ENCODE measurements around the gene AQP7. TPM values are rescaled to one million over a fixed set of nuclear protein-coding genes. Genes with fewer than 3 reads are reported as not detected.
"Not testable (repeated sequence)": the region's sequence is repeated elsewhere in the genome, so short reads cannot be mapped to it uniquely, and the experiment has no call there.

Gene AQP7
- total RNA-seq (2014; rRNA removed; shearing (Covaris generic)): not detected in 2 replicates

DNA sequence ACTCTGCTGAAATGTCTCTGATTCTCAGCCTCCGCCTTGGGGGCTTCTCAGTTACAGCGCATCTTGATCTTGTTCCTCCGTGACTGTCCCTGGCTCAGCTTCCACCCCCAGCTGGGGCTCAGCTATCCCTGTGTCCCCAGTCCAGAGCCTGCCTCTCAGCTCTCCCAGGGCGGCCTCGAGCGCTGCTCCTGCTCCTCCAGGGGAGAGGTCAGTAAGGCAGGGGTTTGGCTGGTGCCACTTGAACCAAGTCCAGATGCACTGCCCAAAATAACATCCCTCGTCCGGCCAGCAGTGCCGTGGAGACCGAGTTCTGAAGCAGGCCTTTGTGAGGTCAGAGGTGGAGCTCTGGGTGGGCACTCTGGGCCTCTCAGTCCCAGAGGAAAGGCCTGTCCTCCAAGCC lies at the start of gene AQP7:
Gene AQP7 (minus strand): TSS at position 198 of the 400 bp plus-strand sequence. CDS start 1,306 bp downstream, outside the sequence.
- DNase-seq (ENCODE audit: low read depth): not testable (repeated sequence)

DNA sequence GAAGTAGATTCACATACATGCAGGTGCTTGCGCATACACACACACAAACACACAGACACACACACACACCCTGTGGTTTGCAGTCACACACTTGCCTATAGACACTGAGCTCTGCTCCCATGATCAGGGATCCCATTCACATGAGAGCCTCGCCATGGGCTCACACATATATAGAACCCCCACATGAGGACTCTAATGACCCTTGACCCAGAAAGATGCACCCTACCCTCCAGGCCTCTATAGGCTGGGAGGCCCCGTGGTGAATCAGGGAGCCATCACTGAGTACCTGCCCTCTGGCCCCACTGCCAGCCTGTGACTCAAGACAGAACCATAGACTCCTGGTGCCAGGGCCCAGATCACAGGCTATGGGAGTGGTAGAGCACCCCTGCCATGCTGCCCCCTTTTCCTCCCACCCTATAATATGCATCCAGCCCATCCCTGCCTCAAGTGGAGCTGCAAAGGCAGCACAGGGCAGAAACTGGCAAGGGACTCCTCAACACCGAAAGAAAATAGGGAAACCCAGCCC lies 48.3 kb upstream of the AQP7 start:
- no peak for DNase-seq (ENCODE audit: low read depth)

DNA sequence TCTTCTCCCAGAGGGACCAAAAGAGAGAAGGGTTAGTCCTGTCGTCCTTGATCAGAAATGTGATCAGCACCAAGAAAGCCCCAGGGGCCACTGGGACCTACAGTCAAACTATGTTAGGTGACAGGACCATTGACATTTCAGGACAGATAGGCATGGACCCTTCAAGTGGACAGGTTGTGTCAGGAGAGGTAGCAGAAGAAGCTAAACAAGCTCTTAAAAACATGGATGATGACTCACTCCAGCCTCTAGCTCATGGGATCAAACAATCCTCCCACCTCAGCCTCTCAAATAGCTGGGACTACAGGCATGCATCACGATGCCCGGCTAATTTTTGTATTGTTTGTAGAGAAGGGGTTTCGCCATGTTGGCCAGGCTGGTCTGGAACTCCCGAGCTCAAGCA lies 47.3 kb upstream of the AQP7 start:
- DNase-seq (ENCODE audit: low read depth): no peak

DNA sequence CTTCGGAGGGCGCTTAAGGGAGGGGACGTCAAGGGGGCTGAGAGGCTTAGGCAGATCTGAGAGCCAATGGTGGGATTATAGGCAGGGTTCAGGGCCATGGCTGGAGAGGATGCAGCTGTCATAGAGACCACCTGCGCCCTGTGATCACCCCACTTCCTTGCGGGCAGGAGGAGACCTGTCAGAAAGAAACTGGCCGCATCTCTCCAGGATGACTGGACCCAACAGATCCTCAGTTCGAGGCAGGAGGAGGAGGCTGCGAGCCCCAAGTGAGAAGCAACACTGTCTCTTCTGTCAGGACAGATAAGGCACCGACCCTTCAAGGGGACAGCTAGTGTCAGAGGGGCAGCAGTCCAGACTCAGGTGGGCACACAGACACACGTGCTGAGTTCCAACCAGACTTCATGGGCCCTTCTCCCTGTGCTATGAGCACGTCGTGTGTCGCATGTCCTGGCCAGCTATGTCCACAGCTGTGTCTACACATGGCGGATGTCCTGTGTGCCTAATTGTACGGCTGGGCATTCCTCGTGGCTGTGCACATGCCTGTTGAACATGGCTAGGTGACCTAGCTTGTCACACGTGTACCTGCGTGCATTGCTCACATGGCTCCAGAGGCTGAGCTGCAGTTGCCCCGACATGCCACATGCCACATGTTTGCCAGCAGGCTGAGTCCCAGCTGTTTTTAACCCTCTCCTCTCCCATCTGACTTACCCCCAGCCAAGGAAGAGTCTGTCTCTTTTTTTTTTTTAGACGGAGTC lies 45.6 kb upstream of the AQP7 start:
- DNase-seq (ENCODE audit: low read depth): no peak

DNA sequence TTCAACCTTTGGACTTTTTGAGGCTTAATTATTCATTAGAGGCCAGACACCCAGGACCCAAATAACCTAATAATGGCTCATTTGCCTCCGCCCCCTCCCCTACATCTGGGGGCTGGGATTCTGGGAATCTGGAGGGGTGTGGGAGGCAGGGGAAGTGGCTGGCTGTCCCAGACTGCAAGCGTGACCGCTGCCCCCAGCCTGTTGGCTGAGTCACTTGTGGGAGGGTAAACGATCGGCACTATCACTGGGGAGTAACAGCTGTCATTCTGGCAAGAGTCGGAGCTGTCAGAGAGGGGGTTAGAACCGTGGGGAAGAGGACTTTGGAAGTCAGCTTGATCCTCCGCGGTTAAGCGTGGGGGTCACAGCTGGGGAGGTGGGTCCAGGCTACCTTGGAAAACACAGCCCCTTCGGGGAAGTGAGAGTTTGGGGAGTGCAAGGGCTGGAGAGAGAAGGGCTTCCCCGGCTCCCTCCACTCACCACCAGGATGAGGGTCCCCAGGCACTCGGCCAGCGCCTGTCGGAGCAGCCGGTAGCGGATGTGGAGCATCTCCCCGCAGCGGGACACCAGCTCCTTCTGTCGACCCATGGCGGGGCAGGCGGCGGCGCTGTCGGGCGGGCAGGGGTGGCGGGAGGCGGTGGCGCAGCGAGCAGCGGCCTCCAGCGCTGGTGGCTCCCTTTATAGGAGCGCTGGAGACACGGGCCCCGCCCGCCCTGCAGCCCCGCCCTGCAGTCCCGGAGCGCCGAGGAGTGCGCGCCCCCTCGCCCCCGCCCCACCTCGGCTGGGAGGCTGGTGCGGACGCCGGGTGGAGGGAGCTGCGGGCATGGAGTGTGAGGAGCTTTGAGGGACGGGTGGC lies 44.8 kb upstream of the AQP7 start, which contains the start of gene AQP3:
Gene AQP3 (minus strand): TSS at position 648 of the 853 bp plus-strand sequence. CDS start 63 bp downstream, at position 585.
- DNase-seq (ENCODE audit: low read depth): peak; percentile 73

DNA sequence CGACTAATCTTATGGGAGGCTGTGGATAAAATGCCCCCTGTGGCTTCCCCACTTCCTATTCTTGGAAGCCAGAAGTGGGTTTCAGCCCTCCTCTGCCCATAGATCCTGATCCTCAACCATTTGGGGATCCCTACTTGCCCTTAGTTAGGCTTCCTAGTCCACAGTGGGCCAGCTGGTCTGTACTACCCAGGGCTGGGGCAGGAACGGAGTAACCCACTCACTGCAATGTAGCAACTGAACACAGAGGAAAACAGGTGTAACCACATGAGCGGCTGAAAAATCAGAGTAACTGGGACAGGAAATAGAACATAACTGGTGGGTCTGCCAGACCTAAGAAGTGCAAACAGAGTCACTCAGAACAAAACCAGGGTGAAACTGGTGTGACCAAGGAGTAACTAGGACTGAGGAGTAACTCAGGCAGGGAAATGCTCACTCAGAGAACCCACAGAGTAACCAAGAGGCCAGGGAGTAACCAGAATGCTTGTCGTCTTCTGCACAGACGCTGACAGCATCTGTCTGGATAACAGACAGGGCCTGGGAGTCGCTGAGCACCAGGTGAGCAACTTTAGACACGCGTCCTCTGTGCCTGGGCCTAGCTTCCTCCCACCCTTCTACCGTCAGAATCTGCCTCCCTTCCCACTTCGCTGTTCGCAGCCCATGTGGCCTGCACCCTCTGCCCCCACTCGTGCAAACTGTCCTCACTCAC lies 44.0 kb upstream of the AQP7 start:
- DNase-seq (ENCODE audit: low read depth): no peak

DNA sequence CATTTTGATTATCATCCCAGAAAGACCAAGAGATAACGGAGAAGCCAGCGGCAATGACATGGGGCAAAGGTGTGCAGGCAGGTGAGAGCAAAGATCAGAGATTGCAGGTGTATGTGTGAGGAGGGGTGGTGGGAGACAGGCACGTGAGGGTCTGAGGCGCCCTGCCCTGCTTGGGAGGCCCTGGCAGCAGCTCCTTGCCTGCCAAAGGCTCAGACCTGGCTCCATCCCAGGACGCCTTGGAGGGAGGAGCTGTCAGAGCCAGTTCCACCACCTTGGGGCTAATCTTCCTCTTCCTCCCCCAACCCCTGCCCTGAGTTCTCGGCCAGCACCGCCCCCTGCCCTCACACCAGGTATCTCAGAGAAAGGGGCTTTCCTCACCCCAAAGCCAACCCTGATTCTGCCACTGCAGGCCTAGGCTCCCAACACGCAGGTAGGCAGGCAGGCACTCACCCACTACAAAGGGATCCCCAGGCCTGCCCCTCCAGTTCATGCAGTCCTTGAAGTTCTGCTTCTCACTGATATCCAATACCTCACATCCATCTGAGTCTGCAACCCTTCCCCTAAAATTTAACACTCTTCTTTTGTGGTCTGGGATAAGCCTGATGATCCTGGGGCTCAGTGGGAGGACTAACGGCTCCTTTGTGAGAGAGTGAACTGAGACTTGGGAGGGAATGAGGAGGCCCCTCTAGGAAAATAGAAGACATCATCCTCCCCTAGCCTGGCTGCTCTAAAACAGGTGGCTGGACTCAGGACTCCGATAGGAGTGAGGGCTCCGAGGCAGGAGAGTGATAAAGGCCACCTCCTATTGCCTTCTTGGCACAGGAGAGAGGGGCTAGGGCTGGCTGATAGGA lies 43.2 kb upstream of the AQP7 start:
- no peak for DNase-seq (ENCODE audit: low read depth)

DNA sequence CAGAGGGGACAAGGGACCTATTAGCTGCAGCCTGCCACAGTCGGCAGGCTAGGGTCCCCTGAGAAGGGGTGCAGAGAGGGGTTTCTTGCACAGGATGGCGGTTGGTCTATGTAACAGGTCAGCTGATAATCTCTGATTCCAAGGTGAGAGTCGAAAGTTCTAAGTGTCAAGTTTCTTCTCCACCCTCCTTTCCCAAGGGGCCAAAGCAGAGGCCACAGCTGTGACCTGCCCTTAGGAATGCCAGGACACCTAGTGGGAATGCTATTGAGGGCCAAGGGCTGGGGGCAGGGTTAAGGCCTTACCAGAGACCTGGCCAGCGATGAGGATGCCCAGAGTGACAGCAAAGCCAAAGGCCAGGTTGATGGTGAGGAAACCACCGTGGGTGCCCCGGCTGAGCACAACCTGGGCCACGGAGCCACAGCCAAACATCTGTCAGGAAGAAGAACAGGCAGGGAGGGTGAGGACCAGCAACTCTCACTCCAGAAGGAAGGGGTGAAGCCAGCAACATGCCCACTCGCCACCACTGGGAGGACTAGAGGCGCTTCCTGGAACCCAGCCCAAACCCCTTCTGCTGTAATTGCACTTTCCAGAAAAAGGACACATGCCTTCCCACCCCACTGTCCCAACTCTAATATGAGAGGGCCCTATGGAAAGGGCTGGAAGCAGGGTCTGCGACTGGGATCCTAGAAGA lies 41.2 kb upstream of the AQP7 start:
- no peak for DNase-seq (ENCODE audit: low read depth)

DNA sequence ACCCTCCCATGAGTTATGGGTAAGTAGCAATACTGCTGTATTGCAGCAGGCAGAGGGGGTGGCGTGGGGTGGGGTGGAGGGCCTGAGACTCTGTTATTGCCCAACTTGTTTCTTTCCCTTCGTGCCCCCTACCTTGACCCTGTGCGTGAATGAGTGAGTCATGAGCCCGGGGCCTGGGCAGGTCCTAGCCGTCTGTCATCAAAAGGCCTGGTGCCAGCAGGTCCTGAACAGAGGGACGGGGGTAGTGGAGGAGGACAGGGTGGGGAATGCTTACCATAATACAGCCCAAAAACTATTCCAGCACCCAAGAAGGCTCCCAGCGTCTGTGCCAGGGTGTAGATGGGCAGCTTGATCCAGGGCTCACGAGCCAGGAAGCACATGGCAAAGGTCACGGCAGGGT lies 40.7 kb upstream of the AQP7 start:
- peak; percentile 57 for DNase-seq (ENCODE audit: low read depth)

DNA sequence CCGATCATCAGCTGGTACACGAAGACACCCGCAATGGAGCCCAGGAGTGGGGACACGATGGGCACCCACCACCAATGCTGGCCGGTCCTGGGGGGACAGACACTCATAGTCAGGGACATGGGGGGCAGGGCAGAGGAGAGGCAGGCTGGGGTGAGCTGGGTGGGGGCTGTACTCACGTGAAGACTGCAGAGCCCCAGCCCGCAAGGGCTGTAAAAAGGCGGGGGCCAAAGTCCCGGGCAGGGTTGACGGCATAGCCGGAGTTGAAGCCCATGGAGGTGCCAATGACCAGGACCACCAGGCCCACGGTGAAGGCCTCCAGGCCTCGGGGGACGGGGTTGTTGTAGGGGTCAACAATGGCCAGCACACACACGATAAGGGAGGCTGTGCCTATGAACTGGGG lies 39.8 kb upstream of the AQP7 start:
- DNase-seq (ENCODE audit: low read depth): no peak

DNA sequence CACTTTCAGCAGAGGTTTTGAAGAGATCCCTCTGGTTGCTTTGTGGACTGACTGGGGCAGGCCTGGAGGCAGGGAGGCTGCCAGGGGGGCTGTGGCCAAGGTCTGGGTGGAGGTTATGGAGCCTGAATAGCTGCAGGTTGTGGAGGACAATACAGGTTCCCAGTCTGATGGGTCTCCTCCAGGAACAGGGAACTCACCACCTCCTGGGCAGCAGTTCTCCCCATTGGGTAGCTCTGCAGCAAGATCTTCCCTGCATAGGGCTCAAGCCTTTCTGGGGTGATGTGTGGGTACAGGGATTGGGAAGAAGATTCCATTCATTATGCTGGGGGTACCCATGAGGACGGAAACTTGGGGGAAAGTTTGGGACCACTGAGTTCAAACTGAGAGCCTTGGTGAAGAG lies 38.2 kb upstream of the AQP7 start:
- no peak for DNase-seq (ENCODE audit: low read depth)

DNA sequence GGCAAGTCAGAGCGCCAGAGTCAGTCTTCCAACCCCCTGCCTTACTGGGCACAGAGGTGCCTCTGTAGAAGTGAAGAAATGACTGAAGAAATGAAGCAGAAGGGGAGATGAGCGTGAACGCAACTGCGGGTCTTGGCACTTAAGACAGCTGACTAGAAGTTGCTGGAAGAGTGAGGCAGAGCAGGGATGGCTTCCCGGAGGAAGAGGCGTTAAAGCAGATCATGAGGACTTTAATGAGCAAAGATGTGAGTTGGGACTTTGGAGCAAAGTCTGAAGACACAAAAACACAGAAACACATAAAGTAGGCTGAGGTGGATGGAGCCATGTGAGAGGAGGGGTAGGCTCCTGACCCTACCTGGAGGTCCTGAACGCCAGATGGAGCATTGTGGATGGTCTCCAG lies 37.8 kb upstream of the AQP7 start:
- DNase-seq (ENCODE audit: low read depth): no peak

DNA sequence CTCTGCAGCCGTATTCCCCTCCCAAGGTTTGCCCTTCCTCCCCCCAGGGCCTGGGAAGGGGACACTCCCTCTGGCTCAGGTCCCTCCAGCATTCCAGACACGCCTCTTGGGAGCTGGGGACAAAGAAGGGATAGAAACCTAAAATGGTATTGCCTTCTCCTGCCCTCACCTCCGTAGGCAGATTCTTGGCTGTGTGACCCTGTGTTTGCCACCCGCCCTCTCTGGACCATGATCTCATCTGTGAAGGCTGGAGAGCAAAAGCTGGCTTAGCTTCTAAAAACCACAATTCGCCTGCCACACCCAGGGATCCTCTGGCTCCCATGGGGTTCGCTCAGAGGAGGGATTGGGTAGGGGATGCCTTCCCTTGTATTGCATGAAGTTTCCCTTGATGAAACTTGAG lies 37.4 kb upstream of the AQP7 start:
- DNase-seq (ENCODE audit: low read depth): no peak

DNA sequence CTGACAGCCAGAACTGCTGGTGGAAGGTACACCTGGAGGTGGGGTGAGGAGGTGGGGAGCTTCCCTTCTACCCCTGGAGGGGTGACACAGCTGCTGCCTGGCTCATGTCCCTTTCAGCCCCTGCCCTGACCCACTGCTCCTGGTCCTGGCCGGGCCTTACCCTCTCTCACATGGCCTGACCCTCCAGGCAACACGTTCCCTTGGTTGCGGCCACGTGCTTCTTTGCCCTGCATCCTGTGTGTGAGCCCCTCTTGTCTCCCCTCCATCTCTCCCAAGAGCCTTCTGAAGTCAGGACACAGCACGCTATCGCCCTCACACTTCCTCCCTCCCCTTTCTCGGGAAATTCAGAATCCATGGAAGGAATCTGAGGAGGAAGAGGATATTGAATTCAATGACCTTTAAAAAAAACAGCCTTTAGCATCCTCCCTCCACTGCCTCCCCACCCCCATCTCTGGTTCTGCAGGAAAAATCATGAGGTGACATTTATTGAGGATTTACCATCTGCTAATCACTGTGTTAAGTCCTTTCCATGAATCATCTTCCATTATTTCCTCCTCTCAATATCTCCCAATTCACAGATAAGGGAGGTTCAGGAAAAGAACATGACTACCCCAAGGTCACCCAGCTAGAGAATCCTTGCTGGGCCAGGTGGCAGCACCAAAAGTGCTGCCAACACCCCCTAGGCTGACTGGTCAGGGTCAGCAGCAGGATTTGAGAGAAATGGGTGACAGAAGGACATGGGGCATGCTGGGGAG lies 36.7 kb upstream of the AQP7 start:
- DNase-seq (ENCODE audit: low read depth): no peak

DNA sequence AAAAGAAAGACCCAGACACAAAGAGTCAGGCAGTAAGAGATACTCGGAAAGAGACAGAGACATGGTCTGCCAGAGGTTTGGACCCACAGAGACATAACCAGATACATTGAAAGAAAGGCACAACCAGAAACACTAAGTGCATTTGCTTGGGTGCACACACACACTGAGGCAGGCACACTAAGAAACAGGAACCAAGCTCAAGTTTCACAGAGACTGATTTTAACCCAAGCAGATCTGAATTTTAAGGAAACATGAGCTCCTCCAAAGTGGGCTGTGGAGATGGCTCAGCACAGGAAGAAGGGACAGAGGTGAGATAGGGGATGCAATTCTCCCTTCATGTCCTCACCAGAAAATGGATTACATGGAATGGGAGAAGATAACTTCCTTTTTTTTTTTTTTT lies 35.5 kb upstream of the AQP7 start:
- DNase-seq (ENCODE audit: low read depth): no peak

DNA sequence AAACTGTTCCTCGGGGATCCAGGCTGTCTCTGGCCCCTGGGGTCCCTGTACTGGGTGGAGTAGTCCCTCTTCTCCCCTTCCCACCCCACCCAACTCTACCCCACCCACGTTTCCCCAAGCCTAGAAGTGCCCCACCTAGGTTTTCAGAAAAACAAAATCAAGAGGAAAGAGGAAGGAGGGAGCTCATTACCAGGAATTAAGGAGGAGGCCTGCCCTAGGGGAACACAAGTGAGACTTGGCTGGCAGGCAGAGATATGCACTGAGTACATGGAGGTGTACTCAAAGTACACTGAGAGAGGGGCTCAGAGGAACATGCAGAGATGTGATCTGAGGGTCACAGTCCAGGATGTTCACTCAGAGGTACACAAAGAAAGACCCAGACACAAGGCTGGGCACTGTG lies 34.8 kb upstream of the AQP7 start:
- DNase-seq (ENCODE audit: low read depth): no peak

DNA sequence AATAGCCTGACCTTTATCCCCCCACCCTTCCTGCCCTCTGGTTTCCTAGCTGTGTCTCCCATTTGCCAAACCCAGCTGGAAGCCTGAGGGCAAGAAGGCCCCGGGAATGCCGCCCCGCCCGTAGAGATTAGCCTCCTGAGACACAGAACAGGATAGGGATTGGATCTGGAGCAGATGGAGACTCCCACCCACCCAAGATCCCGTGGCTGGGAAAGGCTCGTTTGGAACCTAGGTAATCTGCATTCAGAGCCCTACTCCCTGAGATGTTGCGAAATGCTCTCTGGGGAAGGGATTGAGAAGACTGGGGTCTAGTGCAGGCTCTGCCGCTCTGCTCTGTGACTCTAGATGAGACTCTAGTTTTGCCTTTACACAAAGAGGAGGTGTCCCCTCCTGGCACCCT lies 34.1 kb upstream of the AQP7 start:
- DNase-seq (ENCODE audit: low read depth): no peak

DNA sequence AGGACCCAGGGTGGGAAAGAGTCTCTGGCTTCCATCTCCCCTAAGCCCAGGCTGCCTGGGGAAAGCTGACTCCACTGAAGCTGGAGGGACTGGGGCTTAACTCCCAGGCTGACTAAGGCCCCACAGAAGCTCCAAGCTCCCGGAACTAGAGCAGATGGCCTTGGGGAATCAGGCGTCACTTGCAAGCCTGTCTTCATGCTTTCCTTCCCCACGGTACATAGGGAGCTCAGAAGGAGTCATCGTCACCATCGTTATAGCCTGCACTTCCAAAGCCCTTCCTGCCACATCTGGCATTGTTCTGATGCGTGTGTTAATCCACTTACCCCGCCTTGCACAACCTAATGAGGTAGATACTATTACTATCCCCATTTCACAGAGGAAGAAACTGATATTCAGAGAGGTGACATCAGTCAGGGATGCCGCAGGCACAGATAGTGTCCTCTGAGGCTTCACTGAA lies 33.5 kb upstream of the AQP7 start:
- DNase-seq (ENCODE audit: low read depth): peak; percentile 42

DNA sequence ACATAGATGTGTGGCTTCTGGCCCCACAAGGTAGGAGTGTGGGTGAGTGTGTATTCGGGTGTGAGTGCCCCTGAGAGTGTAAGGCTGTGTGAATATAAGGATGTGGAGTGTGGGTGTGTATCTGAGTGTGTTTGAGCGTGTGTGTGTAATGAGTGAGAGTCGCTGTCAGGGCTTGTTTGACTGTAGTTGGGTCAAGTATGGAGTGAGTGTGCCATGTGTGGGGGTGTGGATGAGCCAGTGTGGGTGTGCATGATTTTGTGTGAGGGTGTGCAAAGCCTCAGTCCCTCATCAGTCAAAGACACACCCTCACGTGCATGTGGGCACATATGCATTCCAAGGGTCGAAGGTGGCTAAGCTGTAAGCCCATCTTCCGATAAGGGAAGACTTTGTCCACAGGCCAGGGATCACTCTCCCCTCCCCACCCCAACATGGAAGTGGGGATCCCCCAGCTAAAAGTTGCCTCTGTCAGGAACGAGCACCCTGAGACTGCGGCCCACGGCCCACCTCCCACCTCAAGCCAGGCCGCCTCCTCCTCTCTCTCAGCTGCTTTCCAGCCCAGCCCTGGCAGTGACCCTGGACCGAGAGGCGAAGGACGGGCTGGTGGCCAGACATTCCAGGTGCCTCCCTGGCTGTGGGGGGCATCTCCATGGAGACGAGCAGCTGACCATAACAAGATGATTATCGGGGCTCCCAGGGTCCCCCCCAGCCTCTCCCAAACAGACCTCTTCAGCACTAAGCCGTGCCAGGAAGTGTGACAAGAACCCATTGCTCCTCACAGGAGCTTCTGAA lies 32.1 kb upstream of the AQP7 start:
- DNase-seq (ENCODE audit: low read depth): no peak
